ENCODE data around the gene TXNDC8. TPM values are rescaled to one million over a fixed set of nuclear protein-coding genes. Genes with fewer than 3 reads are reported as not detected.

The TXNDC8 gene
- total RNA-seq: not detected

DNA sequence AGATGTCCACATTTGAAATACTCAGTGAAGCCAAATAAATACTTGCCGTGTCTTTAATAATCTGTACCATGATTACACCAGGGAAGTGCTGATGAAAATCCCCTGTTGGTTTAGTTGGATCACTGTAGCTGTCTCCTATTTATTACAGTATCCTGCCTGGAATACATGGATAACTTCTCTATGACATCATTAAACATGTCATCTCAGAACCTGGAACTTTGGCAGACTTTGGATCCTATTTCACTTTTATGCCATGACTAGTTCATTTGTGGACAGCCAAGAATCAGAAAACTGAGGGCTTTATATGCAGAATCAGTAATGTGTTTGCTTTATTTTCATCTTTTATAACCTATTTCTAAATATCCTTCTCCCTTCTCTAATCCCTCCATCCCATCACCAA, at the start of gene TXNDC8:
TSS of gene TXNDC8 (minus strand) at position 137 of the 400 bp plus-strand sequence.
- Histone ChIP-seq H3K36me3 (no peaks in the 10 kb centered on the region), H3K4me3 (no peak within 1 kb of the TSS), H3K27me3 (replicated peaks; ENCODE audit: insufficient read depth) (no peaks in the 10 kb centered on the region), H3K9me3 (no peaks in the 10 kb centered on the region), H3K27ac (no peak within 1 kb of the TSS), H3K4me1 (replicated peaks) (no peaks in the 10 kb centered on the region)
- DNase-seq (ENCODE audit: low spot score): no peak
- no peak for TF ChIP-seq POLR2AphosphoS5 (IDR thresholded peaks at IDR 0.05)
- intact Hi-C loops (cut with DNase I): no loop called here
- WGBS: 67% methylated on average over 1 of the region's 1 CpG

- no peak for DNase-seq (ENCODE audit: low spot score)
- no peaks in the 10 kb centered on the region for H3K27me3 ChIP-seq (replicated peaks; ENCODE audit: insufficient read depth)
- no peak for TF ChIP-seq CTCF (IDR thresholded peaks at IDR 0.05)
- no peak for TF ChIP-seq POLR2AphosphoS5 (IDR thresholded peaks at IDR 0.05)
- TF ChIP-seq POLR2A (IDR thresholded peaks at IDR 0.05): no peak
- H3K4me1 ChIP-seq (replicated peaks): no peaks in the 10 kb centered on the region
- H3K4me3 ChIP-seq: no peak overlapping the region
- WGBS: 92% methylated on average over 6 of the region's 6 CpGs
- intact Hi-C loops (cut with DNase I): no loop called here
- H3K36me3 ChIP-seq: no peaks in the 10 kb centered on the region
- no peaks in the 10 kb centered on the region for H3K9me3 ChIP-seq
- H3K27ac ChIP-seq: no peak overlapping the region
Measured at GRCh38 chr9:110383491-110383890, 45.8 kb upstream of the TXNDC8 start.

GRCh38 chr9:110382731-110383130, 45.1 kb upstream of the TXNDC8 start:
- no peak for DNase-seq (ENCODE audit: low spot score)
- no peaks in the 10 kb centered on the region for H3K9me3 ChIP-seq
- TF ChIP-seq POLR2A (IDR thresholded peaks at IDR 0.05): no peak
- no peak for TF ChIP-seq POLR2AphosphoS5 (IDR thresholded peaks at IDR 0.05)
- no peak for TF ChIP-seq CTCF (IDR thresholded peaks at IDR 0.05)
- intact Hi-C loops (cut with DNase I): no loop called here
- no peaks in the 10 kb centered on the region for H3K4me1 ChIP-seq (replicated peaks)
- H3K36me3 ChIP-seq: no peaks in the 10 kb centered on the region
- H3K27ac ChIP-seq: no peak overlapping the region
- no peaks in the 10 kb centered on the region for H3K27me3 ChIP-seq (replicated peaks; ENCODE audit: insufficient read depth)
- H3K4me3 ChIP-seq: no peak overlapping the region
- WGBS: 59% methylated on average over 4 of the region's 4 CpGs

- Histone ChIP-seq H3K4me3 (no peak overlapping the region), H3K27ac (no peak overlapping the region), H3K4me1 (replicated peaks) (no peaks in the 10 kb centered on the region), H3K36me3 (no peaks in the 10 kb centered on the region), H3K27me3 (replicated peaks; ENCODE audit: insufficient read depth) (no peaks in the 10 kb centered on the region), H3K9me3 (no peaks in the 10 kb centered on the region)
- intact Hi-C loops (cut with DNase I): no loop called here
- TF ChIP-seq POLR2A (IDR thresholded peaks at IDR 0.05): no peak
- TF ChIP-seq CTCF (IDR thresholded peaks at IDR 0.05): no peak
- TF ChIP-seq POLR2AphosphoS5 (IDR thresholded peaks at IDR 0.05): no peak
- no peak for DNase-seq (ENCODE audit: low spot score)
- WGBS: 45% methylated on average over 6 of the region's 6 CpGs
Measured at GRCh38 chr9:110371411-110372007, 33.8 kb upstream of the TXNDC8 start.

- Histone ChIP-seq H3K27ac (no peak overlapping the region), H3K36me3 (no peaks in the 10 kb centered on the region), H3K4me3 (no peak overlapping the region), H3K4me1 (replicated peaks) (no peaks in the 10 kb centered on the region), H3K9me3 (no peaks in the 10 kb centered on the region), H3K27me3 (replicated peaks; ENCODE audit: insufficient read depth) (no peaks in the 10 kb centered on the region)
- TF ChIP-seq CTCF (IDR thresholded peaks at IDR 0.05): no peak
- no peak for TF ChIP-seq POLR2AphosphoS5 (IDR thresholded peaks at IDR 0.05)
- no peak for TF ChIP-seq POLR2A (IDR thresholded peaks at IDR 0.05)
- WGBS: 33% methylated on average over 3 of the region's 3 CpGs
- intact Hi-C loops (cut with DNase I): no loop called here
- DNase-seq (ENCODE audit: low spot score): no peak
Measured at GRCh38 chr9:110370315-110370714, 32.7 kb upstream of the TXNDC8 start.
